HCEC 1CT (cell line): Measurements from ENCODE around the gene ZNF747.
"Not testable (repeated sequence)": the region's sequence is repeated elsewhere in the genome, so short reads cannot be mapped to it uniquely, and the experiment has no call there.

Source experiments
- DNase-seq: peaks from one replicate; pipeline ENCODE4 v3.0.0-alpha.2; 2017

The ZNF747 gene

DNA sequence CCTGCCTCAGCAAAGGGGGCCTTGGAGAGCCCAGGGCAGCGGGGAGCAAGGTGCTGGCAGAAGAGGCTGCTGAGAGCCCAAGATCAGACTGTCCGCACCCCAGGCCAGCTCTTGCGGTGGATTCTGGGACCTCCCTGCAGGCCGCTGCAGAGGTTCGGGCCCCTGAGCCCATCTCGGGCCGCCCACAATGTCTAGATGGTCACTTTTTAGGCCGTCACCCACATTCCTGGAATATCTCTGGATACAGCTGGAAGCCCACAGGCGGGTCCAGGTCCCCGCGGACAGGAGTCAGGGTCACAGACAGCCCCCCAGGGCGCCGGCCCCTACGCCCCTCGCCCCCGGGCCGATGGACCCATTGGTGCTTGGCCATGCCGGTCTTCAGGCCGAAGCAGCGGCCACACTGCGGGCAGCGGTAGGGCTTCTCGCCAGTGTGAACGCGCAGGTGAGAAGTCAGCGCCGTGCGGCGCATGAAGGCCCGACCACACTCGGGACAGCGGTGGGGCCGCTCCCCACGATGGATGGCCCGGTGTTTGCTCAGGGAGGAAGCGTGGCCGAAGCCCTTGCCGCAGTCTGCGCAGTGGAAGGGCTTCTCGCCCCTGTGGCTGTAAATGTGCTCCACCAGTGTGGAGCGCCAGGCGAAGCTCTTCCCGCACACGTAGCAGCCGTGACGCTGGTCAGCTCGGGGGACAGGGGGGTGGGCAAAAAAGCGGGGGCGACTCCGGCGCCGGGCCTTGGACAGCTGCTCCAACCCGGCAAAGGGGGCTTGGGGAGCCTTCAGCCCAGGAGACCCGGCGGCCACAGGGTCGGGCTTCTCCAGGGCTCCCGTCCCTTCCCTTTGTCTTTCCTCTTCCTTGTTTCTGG is 2.1 kb downstream of the ZNF747 start:
- DNase-seq = no peak

DNA sequence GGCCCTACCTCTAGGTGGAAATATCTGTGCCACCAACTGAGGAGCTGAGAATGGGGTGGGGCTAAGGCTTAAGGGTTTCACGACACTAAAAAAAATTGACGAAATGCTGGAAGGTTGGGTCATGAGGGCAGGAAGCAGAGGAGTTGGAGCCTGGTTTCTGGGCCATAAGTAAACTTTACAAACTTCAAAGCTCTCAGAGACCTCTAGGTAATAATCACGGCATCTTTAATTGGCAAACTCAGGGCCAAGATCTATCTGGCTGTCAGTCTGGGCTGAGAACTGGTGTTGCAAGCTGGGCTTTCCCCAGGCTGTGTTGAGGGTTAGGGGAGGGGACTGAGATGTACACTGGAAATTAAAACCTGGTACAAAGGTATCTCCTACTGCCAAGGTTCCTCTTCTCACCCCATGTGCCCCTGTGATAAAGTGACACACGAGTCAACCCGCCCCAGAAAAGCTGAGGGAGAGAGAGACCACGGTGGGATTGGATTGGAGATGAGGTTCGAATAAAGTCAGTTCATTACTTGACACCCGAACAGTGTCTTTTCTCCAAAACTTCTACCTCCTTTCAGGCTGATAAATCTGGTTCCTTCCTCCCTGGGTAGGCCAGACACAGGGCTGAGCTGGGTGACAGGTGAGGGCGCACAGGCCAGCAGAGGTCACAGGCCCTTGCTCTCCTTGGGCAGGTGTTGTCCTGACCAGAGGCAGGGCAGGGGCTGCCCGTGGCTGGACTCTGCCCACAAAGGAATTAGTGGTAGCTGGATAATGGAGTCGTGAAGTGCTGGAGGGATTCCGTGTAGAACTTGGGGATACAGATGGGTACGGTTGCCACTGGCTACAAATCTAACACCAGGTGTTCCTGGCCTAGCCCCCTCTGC is 4.3 kb downstream of the ZNF747 start:
- no peak for DNase-seq

GRCh38 chr16:30528799-30529457 is 5.7 kb downstream of the ZNF747 start:
- DNase-seq = no peak

GRCh38 chr16:30527635-30528178 is 7.0 kb downstream of the ZNF747 start:
- no peak for DNase-seq

- peak; percentile 96 for DNase-seq
Observed at GRCh38 chr16:30526823-30527634, 7.6 kb downstream of the ZNF747 start.

- peak; percentile 41 for DNase-seq
Observed at GRCh38 chr16:30526137-30526822, 8.4 kb downstream of the ZNF747 start, which contains the start of gene ZNF768. Gene ZNF768, minus strand, starts transcription at chr16:30526566. Its CDS starts 153 bp downstream, at chr16:30526413.

DNA sequence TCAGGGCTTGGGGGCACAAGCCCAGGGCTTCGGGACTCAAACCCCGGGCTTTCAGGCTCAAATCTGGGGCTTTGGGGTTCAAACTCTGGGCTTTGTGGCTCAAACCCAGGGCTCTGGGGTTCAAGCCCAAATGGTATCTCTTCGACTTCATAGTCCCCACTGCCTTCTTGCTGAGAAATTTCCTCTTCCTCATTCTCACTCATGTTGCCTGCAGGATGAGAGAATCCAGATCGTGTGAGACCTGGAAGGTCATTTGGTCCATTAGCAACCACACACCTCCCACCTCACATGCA is 8.9 kb downstream of the ZNF747 start:
- DNase-seq = no peak

- DNase-seq = no peak
Observed at GRCh38 chr16:30524575-30525568, 9.8 kb downstream of the ZNF747 start.

GRCh38 chr16:30523768-30524574 is 10.7 kb downstream of the ZNF747 start:
- no peak for DNase-seq

DNA sequence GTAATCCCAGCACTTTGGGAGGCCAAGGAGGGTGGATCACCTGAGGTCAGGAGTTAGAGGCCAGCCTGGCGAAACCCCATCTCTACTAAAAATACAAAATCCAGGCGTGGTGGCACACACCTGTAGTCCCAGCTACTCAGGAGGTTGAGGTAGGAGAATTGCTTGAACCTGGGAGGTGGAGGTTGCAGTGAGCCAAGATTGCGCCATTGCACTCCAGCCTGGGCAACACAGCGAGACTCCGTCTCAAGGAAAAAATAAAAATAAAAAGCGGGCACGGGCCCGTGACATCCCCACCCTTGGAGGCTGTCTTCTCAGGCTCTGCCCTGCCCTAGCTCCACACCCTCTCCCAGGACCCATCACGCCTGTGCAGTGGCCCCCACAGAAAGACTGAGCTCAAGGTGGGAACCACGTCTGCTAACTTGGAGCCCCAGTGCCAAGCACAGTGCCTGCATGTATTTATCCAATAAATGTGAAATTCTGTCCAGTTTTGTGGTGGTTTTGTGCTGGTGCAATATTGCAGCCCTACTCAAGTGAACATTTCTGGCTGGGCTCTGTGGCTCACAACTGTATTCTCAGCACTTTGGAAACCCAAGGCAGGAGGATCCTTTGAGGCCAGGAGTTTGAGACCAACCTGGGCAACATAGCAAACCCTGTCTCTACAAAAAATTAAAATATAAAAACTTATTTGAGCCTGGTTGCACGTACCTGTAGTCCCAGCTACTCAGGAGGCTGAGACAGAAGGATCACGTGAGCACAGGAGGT is 11.8 kb downstream of the ZNF747 start:
- DNase-seq = not testable (repeated sequence)

GRCh38 chr16:30521873-30522641 is 12.6 kb downstream of the ZNF747 start:
- no peak for DNase-seq

- DNase-seq = no peak
Observed at GRCh38 chr16:30521476-30521872, 13.2 kb downstream of the ZNF747 start.

GRCh38 chr16:30519120-30520049 is 15.3 kb downstream of the ZNF747 start:
- DNase-seq = no peak

DNA sequence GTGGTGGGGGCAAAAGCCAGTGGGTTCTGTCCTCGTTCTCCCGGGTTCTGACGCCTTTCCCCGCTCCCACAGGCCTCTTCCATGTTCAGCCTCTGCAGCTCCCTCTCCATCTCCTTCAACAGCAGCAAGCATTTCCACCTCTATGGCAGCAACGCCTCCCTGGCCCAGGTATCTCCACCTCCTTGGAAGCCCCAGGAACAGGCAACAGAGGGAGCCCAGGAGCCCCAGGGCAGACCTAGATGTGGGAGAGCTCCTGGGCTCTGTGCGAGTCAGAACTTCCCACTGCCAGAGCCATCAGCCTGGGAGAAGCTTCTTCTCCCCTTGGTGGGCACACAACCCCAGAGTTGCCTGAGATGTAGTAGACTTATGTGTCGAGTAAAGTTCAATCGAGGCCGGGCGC is 16.1 kb downstream of the ZNF747 start:
- no peak for DNase-seq

- no peak for DNase-seq
Observed at GRCh38 chr16:30515275-30515674, 19.4 kb downstream of the ZNF747 start.

DNA sequence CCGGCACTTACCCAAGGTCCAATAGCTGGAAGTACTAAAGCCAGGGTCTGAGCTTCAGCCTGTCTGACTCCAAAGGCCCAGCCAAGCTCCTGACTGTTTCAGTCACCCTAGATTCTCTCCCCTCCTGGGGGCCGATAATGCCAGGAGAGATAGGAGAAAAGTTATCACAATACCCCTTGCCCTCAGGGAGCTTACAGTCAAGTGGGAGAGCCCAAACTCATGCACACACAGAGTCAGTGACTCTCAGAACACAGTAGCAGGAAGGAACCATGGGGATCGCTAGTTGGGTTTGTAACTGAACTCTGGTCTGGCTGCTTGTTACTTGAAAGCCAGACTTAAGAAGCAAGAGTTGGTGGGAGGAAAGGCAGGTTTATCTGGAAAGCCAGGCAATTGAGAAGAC is 23.1 kb downstream of the ZNF747 start:
- DNase-seq = no peak
